Panc1 (cell line): ENCODE results near the gene CCDC78. TPM values are rescaled to one million over a fixed set of nuclear protein-coding genes. Genes with fewer than 3 reads are reported as not detected.
"Not testable (repeated sequence)": the region's sequence is repeated elsewhere in the genome, so short reads cannot be mapped to it uniquely, and the experiment has no call there.

Experiments
- ATAC-seq: fragments of 200-7000 bp; cut with Tn5 transposase; 2 replicates; pipeline ENCODE4 v1.9.1; 2020; ENCODE audit warnings: mild to moderate bottlenecking, moderate library complexity
- BruUV-seq: library from RNA; stranded (reverse); fragments of 400-500 nt; replicated peaks from 2 replicates; lab custom pipeline; 2021; lab: Mats Ljungman, UMichigan
- CTCF ChIA-PET: fragments of 300-600 bp; sonication (Branson Sonifier 250); formaldehyde crosslinking; loops from one replicate; lab custom pipeline; 2022; ENCODE audit warnings: antibody characterized with exemption; lab: Charles Lee
- POLR2A ChIA-PET: fragments of 300-600 bp; sonication (Branson Sonifier 250); formaldehyde crosslinking; loops from one replicate; lab custom pipeline; 2022; ENCODE audit warnings: antibody characterized with exemption; lab: Charles Lee
- DNase-seq: peaks from one replicate; pipeline ENCODE4 v3.0.0-alpha.2; 2010; ENCODE audit warnings: low read depth, low spot score
- H3K27ac ChIP-seq: 2 replicates; pipeline ENCODE4 v1.5.1; 2011; ENCODE audit warnings: mild to moderate bottlenecking, low read length, inconsistent platforms
- H3K27me3 ChIP-seq: fragments of 200-500 bp; sonication (Bioruptor generic); 2 replicates; pipeline ENCODE4 v1.6.0; 2014; ENCODE audit warnings: low read length, inconsistent platforms; ENCODE audit not compliant: control insufficient read depth, insufficient read depth
- H3K36me3 ChIP-seq: fragments of 200-500 bp; sonication (Bioruptor generic); 2 replicates; pipeline ENCODE4 v1.5.1; 2014; ENCODE audit warnings: inconsistent platforms, mild to moderate bottlenecking, low read length, moderate library complexity; ENCODE audit not compliant: control insufficient read depth, insufficient read depth
- H3K4me1 ChIP-seq: 2 replicates; pipeline ENCODE4 v1.5.1; 2011; ENCODE audit warnings: inconsistent platforms, mild to moderate bottlenecking, low read length, moderate library complexity; ENCODE audit not compliant: control insufficient read depth, insufficient read depth
- H3K4me3 ChIP-seq, 2 experiments: 2 replicates each; pipeline ENCODE4 v1.5.1; 2011 to 2012; ENCODE audit warnings: low read depth in 2 of 2, low read length in 2 of 2, mild to moderate bottlenecking in 2 of 2, inconsistent platforms in 1 of 2, moderate library complexity in 1 of 2
- H3K9me3 ChIP-seq: fragments of 200-500 bp; sonication (Bioruptor generic); 2 replicates; pipeline ENCODE4 v1.5.1; 2014; ENCODE audit warnings: low read depth, mild to moderate bottlenecking, inconsistent platforms, low read length, moderate library complexity; ENCODE audit not compliant: control insufficient read depth, insufficient read depth
- POLR2AphosphoS5 ChIP-seq: IDR thresholded peaks from 2 replicates; pipeline ENCODE4 v1.6.1; 2012; ENCODE audit warnings: mild to moderate bottlenecking, low read depth, low read length, moderate library complexity
- SIN3A ChIP-seq: IDR thresholded peaks from 2 replicates; pipeline ENCODE4 v1.6.1; 2012; ENCODE audit warnings: low read depth, mild to moderate bottlenecking, low read length, moderate library complexity, borderline replicate concordance; ENCODE audit not compliant: insufficient read depth
- TCF7L2 ChIP-seq: IDR thresholded peaks from 2 replicates; pipeline ENCODE4 v1.6.1; 2011; ENCODE audit warnings: mild to moderate bottlenecking, low read depth, low read length, inconsistent platforms
- in situ Hi-C: cut with HindIII; loops from 2 replicates; pipeline ENCODE4 v1.10.0; 2016; ENCODE audit warnings: low sequenced_read_pairs, low pct_unique_long_range_greater_than_20kb
- intact Hi-C: fragments of 100-400 bp; cut with micrococcal nuclease; formaldehyde crosslinking; loops from one replicate; pipeline ENCODE4 v1.10.0; 2022; ENCODE audit not compliant: unreplicated experiment
- total RNA-seq: library from RNA; stranded (reverse); gene quantifications from one replicate; pipeline ENCODE4 v1.2.1, GENCODE V29; 2021; ENCODE audit not compliant: unreplicated experiment
- TF ChIP-seq, protein P1 (sequence below): fragments of 450-650 bp; IDR thresholded peaks from 2 replicates; pipeline ENCODE4 v1.5.1; 2017; ENCODE audit warnings: mild to moderate bottlenecking
- TF ChIP-seq, protein P2 (sequence below), 2 experiments: IDR thresholded peaks; 2 replicates each; pipeline ENCODE4 v1.6.1; 2011 to 2012; ENCODE audit warnings: low read depth in 2 of 2, control low read depth in 1 of 2, low read length in 1 of 2, mild to moderate bottlenecking in 1 of 2, moderate library complexity in 1 of 2; ENCODE audit not compliant: insufficient read depth in 1 of 2

The CCDC78 gene
- total RNA-seq, 1 experiment from 2014 or later = 18.2 TPM

DNA sequence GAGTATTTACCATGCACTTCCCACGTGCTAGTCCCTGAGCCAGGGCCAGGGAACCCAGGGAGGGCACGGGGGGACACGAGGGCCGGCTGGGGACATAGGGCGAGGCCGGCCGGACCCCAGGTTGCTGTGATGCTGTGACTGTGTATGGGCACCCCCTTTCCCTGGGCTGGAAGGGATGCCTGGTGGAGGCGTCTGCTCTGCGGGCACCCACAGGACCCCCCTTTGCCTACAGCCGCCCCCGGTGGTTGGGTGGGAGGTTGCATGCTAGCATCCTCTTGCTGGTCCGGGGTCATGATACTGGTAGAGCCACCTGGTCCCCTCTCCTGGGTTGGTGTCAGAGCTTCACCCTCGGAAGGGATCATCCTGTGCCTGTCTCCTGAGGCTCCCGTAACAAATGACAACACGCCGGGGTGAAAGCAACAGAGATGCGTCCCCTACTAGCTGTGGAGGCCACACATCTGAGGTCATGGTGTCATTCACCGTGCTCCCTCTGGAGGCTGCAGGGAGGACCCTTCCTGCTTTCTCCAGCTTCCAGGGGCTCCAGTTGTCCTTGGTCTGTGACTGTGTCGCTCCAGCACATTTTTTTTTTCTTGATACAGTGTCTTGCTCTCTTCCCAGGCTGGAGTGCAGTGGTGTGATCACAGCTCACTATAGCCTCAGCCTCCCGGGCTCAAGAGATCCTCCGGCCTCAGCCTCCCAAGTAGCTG, 17.7 kb upstream of the CCDC78 start:
- intact Hi-C loops (loop anchor here (5.0 kb wide), 1 partner anchor 43 kb away; the partner anchor contains the start of genes CHTF18 and RPUSD1), in situ Hi-C loops (no loop called here)
- ChIA-PET POLR2A (interaction anchor here (0.6 kb wide), 1 partner anchor 66 kb away, joined by 3 read pairs; no protein-coding TSS in a partner anchor), CTCF (interaction anchor here (0.7 kb wide), 1 partner anchor 37 kb away, joined by 3 read pairs; no protein-coding TSS in a partner anchor)
- Histone ChIP-seq H3K27ac (no peak overlapping the region), H3K36me3 (peaks cover 3% of the 10 kb centered on the region; the same call in 1 of the 2 replicates), H3K27me3 (no peaks in the 10 kb centered on the region), H3K9me3 (no peaks in the 10 kb centered on the region), H3K4me3 (no peak overlapping the region), H3K4me1 (peaks cover 8% of the 10 kb centered on the region; the same call in 1 of the 2 replicates)
- DNase-seq (no peak), ATAC-seq (no peak)
- no TSS peak for BruUV-seq
- no peak for TF ChIP-seq TCF7L2
- TF ChIP-seq, protein P1, sequence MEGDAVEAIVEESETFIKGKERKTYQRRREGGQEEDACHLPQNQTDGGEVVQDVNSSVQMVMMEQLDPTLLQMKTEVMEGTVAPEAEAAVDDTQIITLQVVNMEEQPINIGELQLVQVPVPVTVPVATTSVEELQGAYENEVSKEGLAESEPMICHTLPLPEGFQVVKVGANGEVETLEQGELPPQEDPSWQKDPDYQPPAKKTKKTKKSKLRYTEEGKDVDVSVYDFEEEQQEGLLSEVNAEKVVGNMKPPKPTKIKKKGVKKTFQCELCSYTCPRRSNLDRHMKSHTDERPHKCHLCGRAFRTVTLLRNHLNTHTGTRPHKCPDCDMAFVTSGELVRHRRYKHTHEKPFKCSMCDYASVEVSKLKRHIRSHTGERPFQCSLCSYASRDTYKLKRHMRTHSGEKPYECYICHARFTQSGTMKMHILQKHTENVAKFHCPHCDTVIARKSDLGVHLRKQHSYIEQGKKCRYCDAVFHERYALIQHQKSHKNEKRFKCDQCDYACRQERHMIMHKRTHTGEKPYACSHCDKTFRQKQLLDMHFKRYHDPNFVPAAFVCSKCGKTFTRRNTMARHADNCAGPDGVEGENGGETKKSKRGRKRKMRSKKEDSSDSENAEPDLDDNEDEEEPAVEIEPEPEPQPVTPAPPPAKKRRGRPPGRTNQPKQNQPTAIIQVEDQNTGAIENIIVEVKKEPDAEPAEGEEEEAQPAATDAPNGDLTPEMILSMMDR = peak; percentile 45

DNA sequence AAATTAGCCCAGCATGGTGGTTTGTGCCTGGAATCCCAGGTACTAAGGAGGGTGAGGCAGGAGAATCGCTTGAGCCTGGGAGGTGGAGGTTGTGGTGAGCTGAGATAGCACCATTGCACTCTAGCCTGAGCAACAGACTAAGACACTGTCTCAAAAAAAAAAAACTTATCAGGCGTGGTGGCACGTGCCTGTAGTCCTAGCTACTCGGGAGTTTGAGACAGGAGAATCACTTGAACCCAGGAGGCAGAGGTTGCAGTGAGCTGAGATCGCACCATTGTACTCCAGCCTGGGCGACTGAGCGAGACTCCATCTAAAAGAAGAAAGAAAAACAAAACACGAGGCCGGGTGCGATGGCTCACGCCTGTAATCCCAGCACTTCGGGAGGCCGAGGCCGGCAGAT, 16.7 kb upstream of the CCDC78 start:
- CTCF ChIA-PET, in situ Hi-C loops, H3K9me3 ChIP-seq, H3K36me3 ChIP-seq, ATAC-seq, H3K27me3 ChIP-seq, DNase-seq, H3K4me1 ChIP-seq, BruUV-seq, H3K27ac ChIP-seq, H3K4me3 ChIP-seq: not testable (repeated sequence)
- POLR2A ChIA-PET = interaction anchor here (0.6 kb wide), 2 partner anchors 23 to 51 kb away, joined by 3 to 7 read pairs; no protein-coding TSS in a partner anchor
- intact Hi-C loops = loop anchor here (5.0 kb wide), 1 partner anchor 44 kb away; the partner anchor contains the start of genes CHTF18 and RPUSD1

DNA sequence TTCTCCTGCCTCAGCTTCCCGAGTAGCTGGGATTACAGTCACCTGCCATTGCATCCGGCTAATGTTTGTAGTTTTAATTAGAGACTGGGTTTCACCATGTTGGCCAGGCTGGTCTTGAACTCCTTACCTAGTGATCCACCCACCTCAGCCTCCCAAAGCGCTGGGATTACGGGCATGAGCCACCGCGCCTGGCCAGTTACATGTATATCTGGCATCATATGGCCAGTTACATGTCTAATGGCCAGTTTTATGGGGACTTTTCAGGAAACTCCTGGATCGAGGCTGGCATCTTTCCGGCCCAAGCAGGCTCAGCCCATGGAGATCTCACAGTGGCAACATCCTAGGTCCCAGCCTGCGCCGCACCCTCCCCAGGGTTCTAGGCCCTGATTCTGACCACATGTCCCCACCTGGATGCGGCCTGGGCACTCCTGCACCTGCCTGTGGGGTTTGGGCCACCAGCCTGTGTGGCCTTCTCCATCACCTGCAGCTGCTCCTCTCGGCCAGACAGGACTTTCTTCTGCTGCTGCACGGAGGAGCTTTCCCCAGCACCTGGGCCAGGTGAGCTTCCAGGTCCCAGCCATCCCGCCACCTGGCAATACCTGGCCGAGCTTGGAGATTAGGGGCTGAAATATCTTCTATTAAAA, 15.9 kb upstream of the CCDC78 start:
- ChIA-PET POLR2A (no interaction called here), CTCF (interaction anchor here (0.6 kb wide), 1 partner anchor 10 kb away, joined by 5 read pairs; no protein-coding TSS in a partner anchor)
- H3K4me3 ChIP-seq = no peak overlapping the region
- H3K27ac ChIP-seq = no peak overlapping the region
- DNase-seq (no peak), ATAC-seq (no peak)
- H3K9me3 ChIP-seq = no peaks in the 10 kb centered on the region
- H3K36me3 ChIP-seq = peaks cover 3% of the 10 kb centered on the region
- TF ChIP-seq SIN3A (no peak), TCF7L2 (no peak), POLR2AphosphoS5 (no peak)
- TF ChIP-seq, protein P2, sequence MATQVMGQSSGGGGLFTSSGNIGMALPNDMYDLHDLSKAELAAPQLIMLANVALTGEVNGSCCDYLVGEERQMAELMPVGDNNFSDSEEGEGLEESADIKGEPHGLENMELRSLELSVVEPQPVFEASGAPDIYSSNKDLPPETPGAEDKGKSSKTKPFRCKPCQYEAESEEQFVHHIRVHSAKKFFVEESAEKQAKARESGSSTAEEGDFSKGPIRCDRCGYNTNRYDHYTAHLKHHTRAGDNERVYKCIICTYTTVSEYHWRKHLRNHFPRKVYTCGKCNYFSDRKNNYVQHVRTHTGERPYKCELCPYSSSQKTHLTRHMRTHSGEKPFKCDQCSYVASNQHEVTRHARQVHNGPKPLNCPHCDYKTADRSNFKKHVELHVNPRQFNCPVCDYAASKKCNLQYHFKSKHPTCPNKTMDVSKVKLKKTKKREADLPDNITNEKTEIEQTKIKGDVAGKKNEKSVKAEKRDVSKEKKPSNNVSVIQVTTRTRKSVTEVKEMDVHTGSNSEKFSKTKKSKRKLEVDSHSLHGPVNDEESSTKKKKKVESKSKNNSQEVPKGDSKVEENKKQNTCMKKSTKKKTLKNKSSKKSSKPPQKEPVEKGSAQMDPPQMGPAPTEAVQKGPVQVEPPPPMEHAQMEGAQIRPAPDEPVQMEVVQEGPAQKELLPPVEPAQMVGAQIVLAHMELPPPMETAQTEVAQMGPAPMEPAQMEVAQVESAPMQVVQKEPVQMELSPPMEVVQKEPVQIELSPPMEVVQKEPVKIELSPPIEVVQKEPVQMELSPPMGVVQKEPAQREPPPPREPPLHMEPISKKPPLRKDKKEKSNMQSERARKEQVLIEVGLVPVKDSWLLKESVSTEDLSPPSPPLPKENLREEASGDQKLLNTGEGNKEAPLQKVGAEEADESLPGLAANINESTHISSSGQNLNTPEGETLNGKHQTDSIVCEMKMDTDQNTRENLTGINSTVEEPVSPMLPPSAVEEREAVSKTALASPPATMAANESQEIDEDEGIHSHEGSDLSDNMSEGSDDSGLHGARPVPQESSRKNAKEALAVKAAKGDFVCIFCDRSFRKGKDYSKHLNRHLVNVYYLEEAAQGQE (IDR thresholded peaks at IDR 0.05; ENCODE audit: insufficient read depth in 1 of 2, low read depth in 2 of 2, low read length in 1 of 2) = no peak
- TF ChIP-seq, protein P1 = no peak
- no TSS peak for BruUV-seq
- H3K27me3 ChIP-seq = no peaks in the 10 kb centered on the region
- H3K4me1 ChIP-seq = peaks cover 8% of the 10 kb centered on the region; the same call in 1 of the 2 replicates
- in situ Hi-C loops (no loop called here), intact Hi-C loops (loop anchor here (5.0 kb wide), 1 partner anchor 45 kb away; the partner anchor contains the start of genes CHTF18 and RPUSD1)
